Liver (tissue), 9 donors: ENCODE measurements around the gene BTF3L4. TPM values are rescaled to one million over a fixed set of nuclear protein-coding genes. Genes with fewer than 3 reads are reported as not detected.

Source experiments
- DNase-seq: peaks from one replicate; pipeline ENCODE4 v3.0.0-alpha.2; 2017; ENCODE audit warnings: low spot score
- H3K27ac ChIP-seq, 2 donors: one replicate each; pipeline ENCODE4 v1.7.0; 2013; ENCODE audit warnings: inconsistent platforms in 2 of 2, low read length in 2 of 2, control low read depth in 1 of 2, low read depth in 1 of 2, mild to moderate bottlenecking in 1 of 2
- H3K27me3 ChIP-seq, 4 donors: one replicate each; pipeline versions ENCODE4 v1.6.1 to v1.7.0; 2013; ENCODE audit warnings: low read length in 3 of 4, inconsistent platforms in 1 of 4, mild to moderate bottlenecking in 1 of 4, moderate library complexity in 1 of 4; ENCODE audit not compliant: control insufficient read depth in 4 of 4, insufficient read depth in 4 of 4
- H3K36me3 ChIP-seq, 4 donors: one replicate each; pipeline versions ENCODE4 v1.6.1 to v1.7.0; 2013; ENCODE audit warnings: low read length in 3 of 4, mild to moderate bottlenecking in 3 of 4, low read depth in 1 of 4, moderate library complexity in 1 of 4; ENCODE audit not compliant: control insufficient read depth in 4 of 4, insufficient read depth in 3 of 4
- H3K4me1 ChIP-seq, 4 donors: one replicate each; pipeline versions ENCODE4 v1.6.1 to v1.7.0; 2013; ENCODE audit warnings: low read length in 3 of 4, mild to moderate bottlenecking in 3 of 4, moderate library complexity in 1 of 4; ENCODE audit not compliant: control insufficient read depth in 4 of 4, insufficient read depth in 4 of 4
- H3K4me3 ChIP-seq, 3 donors: one replicate each; pipeline versions ENCODE4 v1.6.1 to v1.7.0; 2013; ENCODE audit warnings: low read length in 3 of 3, control low read depth in 1 of 3, low read depth in 1 of 3, mild to moderate bottlenecking in 1 of 3
- H3K9ac ChIP-seq, 2 donors: one replicate each; pipeline ENCODE4 v1.7.0; 2013; ENCODE audit warnings: low read length in 2 of 2, mild to moderate bottlenecking in 2 of 2, moderate library complexity in 2 of 2, control low read depth in 1 of 2, low read depth in 1 of 2
- H3K9me3 ChIP-seq, 4 donors: one replicate each; pipeline versions ENCODE4 v1.6.1 to v1.7.0; 2013; ENCODE audit warnings: low read length in 3 of 4; ENCODE audit not compliant: control insufficient read depth in 4 of 4
- ATF3 ChIP-seq: IDR thresholded peaks from 2 replicates; pipeline ENCODE4 v1.6.1; 2016; ENCODE audit warnings: antibody characterized with exemption
- EGR1 ChIP-seq, 2 donors: IDR thresholded peaks; 2 replicates each; pipeline ENCODE4 v1.6.1; 2016 to 2018; ENCODE audit warnings: antibody characterized with exemption in 2 of 2, low read depth in 2 of 2
- FOXA1 ChIP-seq: IDR thresholded peaks from 2 replicates; pipeline ENCODE4 v1.6.1; 2016; ENCODE audit warnings: antibody characterized with exemption
- FOXA2 ChIP-seq: IDR thresholded peaks from 2 replicates; pipeline ENCODE4 v1.6.1; 2016; ENCODE audit warnings: antibody characterized with exemption
- GABPA ChIP-seq, 2 donors: IDR thresholded peaks in 1 of 2; conservative IDR thresholded peaks in 1 of 2; 2 replicates each; pipeline ENCODE4 v1.6.1; 2016; ENCODE audit warnings: antibody characterized with exemption in 2 of 2, mild to moderate bottlenecking in 1 of 2, moderate library complexity in 1 of 2
- HNF4G ChIP-seq: IDR thresholded peaks from 2 replicates; pipeline ENCODE4 v1.6.1; 2016; ENCODE audit warnings: antibody characterized with exemption
- JUND ChIP-seq, 2 donors: IDR thresholded peaks; 2 replicates each; pipeline ENCODE4 v1.6.1; 2016; ENCODE audit warnings: antibody characterized with exemption in 2 of 2
- NR2F2 ChIP-seq: IDR thresholded peaks from 2 replicates; pipeline ENCODE4 v1.6.1; 2016; ENCODE audit warnings: antibody characterized with exemption
- RAD21 ChIP-seq, 2 donors: IDR thresholded peaks; 2 replicates each; pipeline ENCODE4 v1.6.1; 2016; ENCODE audit warnings: antibody characterized with exemption in 2 of 2, mild to moderate bottlenecking in 2 of 2
- SP1 ChIP-seq: IDR thresholded peaks from 2 replicates; pipeline ENCODE4 v1.6.1; 2018; ENCODE audit warnings: antibody characterized with exemption, mild to moderate bottlenecking
- TAF1 ChIP-seq: conservative IDR thresholded peaks from 2 replicates; pipeline ENCODE4 v1.6.1; 2016; ENCODE audit warnings: antibody characterized with exemption, mild to moderate bottlenecking
- YY1 ChIP-seq: IDR thresholded peaks from 2 replicates; pipeline ENCODE4 v1.6.1; 2016; ENCODE audit warnings: antibody characterized with exemption, mild to moderate bottlenecking
- WGBS: extraction: QIAGEN DNeasy Blood & Tissue Kit; methylation state at CpG from one replicate; pipeline ENCODE4 v1.1.7; 2013; 5-methylcytosine and 5-hydroxymethylcytosine counted together
- polyA plus RNA-seq, 2 donors: library from polyadenylated mRNA; stranded (reverse) in 1 of 2; unstranded in 1 of 2; fragments of 200-250 nt in 1 of 2; fragments of >200 nt in 1 of 2; fragmentation: Nextera tagmentation in 1 of 2; extraction: Ambion mirVana in 1 of 2; gene quantifications; one replicate each; pipeline versions ENCODE4 v1.2.1 to v1.2.3, GENCODE V29; 2013 to 2015
- total RNA-seq, 2 donors: library from RNA; depleted of rRNA; stranded (reverse); fragments of >200 nt; gene quantifications; one replicate each; pipeline ENCODE4 v1.2.3, GENCODE V29; 2014
- TF ChIP-seq, protein P1 (sequence below): IDR thresholded peaks from 2 replicates; pipeline ENCODE4 v1.6.1; 2016; ENCODE audit warnings: antibody characterized with exemption
- TF ChIP-seq, protein P2 (sequence below): IDR thresholded peaks from 2 replicates; pipeline ENCODE4 v1.6.1; 2016; ENCODE audit warnings: antibody characterized with exemption
- TF ChIP-seq, protein P3 (sequence below): fragments of 150-350 bp; IDR thresholded peaks from 2 replicates; pipeline ENCODE4 v1.5.1; 2017; ENCODE audit warnings: improper control_type of control experiment, low read depth, low read length; ENCODE audit not compliant: missing input control
- TF ChIP-seq, protein P4 (sequence below): IDR thresholded peaks from 2 replicates; pipeline ENCODE4 v1.6.1; 2016; ENCODE audit warnings: antibody characterized with exemption, mild to moderate bottlenecking
- donor health status: healthy.
- donor health status: healthy.
- donor health status: healthy.
- donor health status: healthy.
- donor health status: healthy.

Gene BTF3L4
- total and polyA plus RNA-seq, 4 donors = 13.4 to 33.3 (median 18.5) TPM

GRCh38 chr1:52033190-52034049 lies 22.7 kb upstream of the BTF3L4 start, which contains the start of gene KTI12:
Gene KTI12, minus strand, starts transcription at chr1:52033810. Its CDS starts 49 bp downstream, at chr1:52033761.
- peaks cover 0 to 5% (median 1%) of the 10 kb centered on the region in 4 donors for H3K36me3 ChIP-seq
- peaks cover 8 to 41% (median 33%) of the 10 kb centered on the region in 4 donors for H3K4me1 ChIP-seq
- peak within 1 kb of the TSS; percentile 82 to 99 (median 97) for H3K4me3 ChIP-seq
- no peaks in the 10 kb centered on the region for H3K9me3 ChIP-seq
- peak within 1 kb of the TSS; percentile 26 to 82 for H3K9ac ChIP-seq
- 3% methylated on average over 78 of the region's 78 CpGs for WGBS
- no peaks in the 10 kb centered on the region for H3K27me3 ChIP-seq
- DNase-seq = peak; percentile 80
- TF ChIP-seq HNF4G (no peak), JUND (IDR thresholded peaks at IDR 0.05) (no peak), ATF3 (no peak), YY1 (peak; percentile 95), EGR1 (IDR thresholded peaks at IDR 0.05; ENCODE audit: low read depth in 2 of 2) (peak; percentile 30 to 80), RAD21 (IDR thresholded peaks at IDR 0.05) (no peak), TAF1 (no peak), SP1 (peak; percentile 10), FOXA1 (no peak), NR2F2 (peak; percentile 22), FOXA2 (no peak), GABPA (IDR thresholded peaks at IDR 0.05 in 1 of 2, conservative IDR thresholded peaks at IDR 0.05 in 1 of 2) (peak; percentile 82 to 94)
- TF ChIP-seq, protein P1, sequence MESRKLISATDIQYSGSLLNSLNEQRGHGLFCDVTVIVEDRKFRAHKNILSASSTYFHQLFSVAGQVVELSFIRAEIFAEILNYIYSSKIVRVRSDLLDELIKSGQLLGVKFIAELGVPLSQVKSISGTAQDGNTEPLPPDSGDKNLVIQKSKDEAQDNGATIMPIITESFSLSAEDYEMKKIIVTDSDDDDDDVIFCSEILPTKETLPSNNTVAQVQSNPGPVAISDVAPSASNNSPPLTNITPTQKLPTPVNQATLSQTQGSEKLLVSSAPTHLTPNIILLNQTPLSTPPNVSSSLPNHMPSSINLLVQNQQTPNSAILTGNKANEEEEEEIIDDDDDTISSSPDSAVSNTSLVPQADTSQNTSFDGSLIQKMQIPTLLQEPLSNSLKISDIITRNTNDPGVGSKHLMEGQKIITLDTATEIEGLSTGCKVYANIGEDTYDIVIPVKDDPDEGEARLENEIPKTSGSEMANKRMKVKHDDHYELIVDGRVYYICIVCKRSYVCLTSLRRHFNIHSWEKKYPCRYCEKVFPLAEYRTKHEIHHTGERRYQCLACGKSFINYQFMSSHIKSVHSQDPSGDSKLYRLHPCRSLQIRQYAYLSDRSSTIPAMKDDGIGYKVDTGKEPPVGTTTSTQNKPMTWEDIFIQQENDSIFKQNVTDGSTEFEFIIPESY = no peak
- TF ChIP-seq, protein P2, sequence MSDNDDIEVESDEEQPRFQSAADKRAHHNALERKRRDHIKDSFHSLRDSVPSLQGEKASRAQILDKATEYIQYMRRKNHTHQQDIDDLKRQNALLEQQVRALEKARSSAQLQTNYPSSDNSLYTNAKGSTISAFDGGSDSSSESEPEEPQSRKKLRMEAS = peak; percentile 47
- TF ChIP-seq, protein P3, sequence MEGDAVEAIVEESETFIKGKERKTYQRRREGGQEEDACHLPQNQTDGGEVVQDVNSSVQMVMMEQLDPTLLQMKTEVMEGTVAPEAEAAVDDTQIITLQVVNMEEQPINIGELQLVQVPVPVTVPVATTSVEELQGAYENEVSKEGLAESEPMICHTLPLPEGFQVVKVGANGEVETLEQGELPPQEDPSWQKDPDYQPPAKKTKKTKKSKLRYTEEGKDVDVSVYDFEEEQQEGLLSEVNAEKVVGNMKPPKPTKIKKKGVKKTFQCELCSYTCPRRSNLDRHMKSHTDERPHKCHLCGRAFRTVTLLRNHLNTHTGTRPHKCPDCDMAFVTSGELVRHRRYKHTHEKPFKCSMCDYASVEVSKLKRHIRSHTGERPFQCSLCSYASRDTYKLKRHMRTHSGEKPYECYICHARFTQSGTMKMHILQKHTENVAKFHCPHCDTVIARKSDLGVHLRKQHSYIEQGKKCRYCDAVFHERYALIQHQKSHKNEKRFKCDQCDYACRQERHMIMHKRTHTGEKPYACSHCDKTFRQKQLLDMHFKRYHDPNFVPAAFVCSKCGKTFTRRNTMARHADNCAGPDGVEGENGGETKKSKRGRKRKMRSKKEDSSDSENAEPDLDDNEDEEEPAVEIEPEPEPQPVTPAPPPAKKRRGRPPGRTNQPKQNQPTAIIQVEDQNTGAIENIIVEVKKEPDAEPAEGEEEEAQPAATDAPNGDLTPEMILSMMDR = no peak
- TF ChIP-seq, protein P4, sequence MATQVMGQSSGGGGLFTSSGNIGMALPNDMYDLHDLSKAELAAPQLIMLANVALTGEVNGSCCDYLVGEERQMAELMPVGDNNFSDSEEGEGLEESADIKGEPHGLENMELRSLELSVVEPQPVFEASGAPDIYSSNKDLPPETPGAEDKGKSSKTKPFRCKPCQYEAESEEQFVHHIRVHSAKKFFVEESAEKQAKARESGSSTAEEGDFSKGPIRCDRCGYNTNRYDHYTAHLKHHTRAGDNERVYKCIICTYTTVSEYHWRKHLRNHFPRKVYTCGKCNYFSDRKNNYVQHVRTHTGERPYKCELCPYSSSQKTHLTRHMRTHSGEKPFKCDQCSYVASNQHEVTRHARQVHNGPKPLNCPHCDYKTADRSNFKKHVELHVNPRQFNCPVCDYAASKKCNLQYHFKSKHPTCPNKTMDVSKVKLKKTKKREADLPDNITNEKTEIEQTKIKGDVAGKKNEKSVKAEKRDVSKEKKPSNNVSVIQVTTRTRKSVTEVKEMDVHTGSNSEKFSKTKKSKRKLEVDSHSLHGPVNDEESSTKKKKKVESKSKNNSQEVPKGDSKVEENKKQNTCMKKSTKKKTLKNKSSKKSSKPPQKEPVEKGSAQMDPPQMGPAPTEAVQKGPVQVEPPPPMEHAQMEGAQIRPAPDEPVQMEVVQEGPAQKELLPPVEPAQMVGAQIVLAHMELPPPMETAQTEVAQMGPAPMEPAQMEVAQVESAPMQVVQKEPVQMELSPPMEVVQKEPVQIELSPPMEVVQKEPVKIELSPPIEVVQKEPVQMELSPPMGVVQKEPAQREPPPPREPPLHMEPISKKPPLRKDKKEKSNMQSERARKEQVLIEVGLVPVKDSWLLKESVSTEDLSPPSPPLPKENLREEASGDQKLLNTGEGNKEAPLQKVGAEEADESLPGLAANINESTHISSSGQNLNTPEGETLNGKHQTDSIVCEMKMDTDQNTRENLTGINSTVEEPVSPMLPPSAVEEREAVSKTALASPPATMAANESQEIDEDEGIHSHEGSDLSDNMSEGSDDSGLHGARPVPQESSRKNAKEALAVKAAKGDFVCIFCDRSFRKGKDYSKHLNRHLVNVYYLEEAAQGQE = no peak
- H3K27ac ChIP-seq = peak within 1 kb of the TSS; percentile 90 to 92
